ENCODE results near the gene NRSN2.
"Not testable (repeated sequence)": the region's sequence is repeated elsewhere in the genome, so short reads cannot be mapped to it uniquely, and the experiment has no call there.

DNA sequence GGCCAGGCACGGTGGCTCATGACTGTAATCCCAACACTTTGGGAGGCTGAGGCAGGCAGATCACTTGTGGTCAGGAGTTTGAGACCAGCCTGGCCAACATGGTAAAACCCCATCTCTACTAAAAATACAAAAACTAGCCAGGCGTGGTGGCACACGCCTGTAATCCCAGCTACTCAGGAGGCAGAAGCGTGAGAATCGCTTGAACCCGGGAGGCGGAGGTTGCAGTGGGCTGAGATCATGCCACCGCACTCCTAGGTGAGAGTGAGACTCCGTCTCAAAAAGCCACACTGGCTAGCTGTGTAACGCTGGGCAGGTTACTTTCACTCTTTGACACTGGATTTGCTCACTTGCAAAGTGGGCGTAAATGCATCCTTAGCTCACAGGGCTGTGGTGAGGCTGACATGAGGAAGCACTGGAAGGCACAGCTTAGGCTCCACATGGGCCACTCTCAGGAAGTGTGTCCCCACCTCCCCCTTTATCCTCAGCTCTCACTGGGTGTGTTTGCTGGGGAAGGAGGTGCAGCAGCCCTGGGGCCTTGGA lies 25.7 kb downstream of the NRSN2 start:
- not testable (repeated sequence) for TF ChIP-seq POLR2A (IDR thresholded peaks at IDR 0.05)
- TF ChIP-seq, protein P1, sequence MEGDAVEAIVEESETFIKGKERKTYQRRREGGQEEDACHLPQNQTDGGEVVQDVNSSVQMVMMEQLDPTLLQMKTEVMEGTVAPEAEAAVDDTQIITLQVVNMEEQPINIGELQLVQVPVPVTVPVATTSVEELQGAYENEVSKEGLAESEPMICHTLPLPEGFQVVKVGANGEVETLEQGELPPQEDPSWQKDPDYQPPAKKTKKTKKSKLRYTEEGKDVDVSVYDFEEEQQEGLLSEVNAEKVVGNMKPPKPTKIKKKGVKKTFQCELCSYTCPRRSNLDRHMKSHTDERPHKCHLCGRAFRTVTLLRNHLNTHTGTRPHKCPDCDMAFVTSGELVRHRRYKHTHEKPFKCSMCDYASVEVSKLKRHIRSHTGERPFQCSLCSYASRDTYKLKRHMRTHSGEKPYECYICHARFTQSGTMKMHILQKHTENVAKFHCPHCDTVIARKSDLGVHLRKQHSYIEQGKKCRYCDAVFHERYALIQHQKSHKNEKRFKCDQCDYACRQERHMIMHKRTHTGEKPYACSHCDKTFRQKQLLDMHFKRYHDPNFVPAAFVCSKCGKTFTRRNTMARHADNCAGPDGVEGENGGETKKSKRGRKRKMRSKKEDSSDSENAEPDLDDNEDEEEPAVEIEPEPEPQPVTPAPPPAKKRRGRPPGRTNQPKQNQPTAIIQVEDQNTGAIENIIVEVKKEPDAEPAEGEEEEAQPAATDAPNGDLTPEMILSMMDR (IDR thresholded peaks at IDR 0.05): not testable (repeated sequence)
